Fibroblast of skin of left biceps (primary cell): ENCODE data around the gene ODF2.
"Not testable (repeated sequence)": the region's sequence is repeated elsewhere in the genome, so short reads cannot be mapped to it uniquely, and the experiment has no call there.

Experiments used
- DNase-seq, 2 experiments: peaks; one replicate each; pipeline ENCODE4 v3.0.0-alpha.2; 2013; ENCODE audit warnings: low read depth in 2 of 2

The ODF2 gene

DNA sequence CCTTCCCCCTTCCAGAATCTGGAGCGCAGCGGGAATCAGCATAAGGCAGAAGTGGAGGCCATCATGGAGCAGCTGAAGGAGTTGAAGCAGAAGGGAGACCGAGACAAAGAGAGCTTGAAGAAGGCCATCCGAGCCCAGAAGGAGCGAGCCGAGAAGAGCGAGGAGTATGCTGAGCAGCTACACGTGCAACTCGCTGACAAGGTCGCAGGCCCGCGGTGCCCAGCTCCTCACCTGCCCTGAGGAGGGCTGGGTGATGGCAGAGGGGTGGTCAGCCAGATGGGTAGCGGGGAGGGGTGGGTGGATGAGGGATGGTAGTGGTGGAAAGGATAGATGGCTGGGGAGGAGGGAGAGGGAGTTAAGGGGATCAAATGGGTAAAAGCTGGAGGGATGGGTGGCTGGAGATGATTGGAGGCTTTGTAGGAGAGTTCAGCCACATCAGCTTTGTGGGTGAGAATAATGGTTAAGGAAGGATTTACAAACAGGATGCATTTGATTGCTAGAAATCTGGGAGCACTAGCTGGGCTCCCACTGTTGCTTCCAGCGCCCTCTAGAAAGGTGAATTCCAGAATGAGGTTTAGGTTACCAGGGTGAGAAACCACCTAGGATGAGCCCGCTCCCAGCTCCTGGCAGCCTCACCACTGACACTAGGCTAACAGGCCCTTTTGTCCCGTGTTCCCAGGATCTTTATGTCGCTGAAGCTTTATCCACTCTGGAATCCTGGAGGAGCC lies 29.0 kb downstream of the ODF2 start:
- DNase-seq, result no peak

DNA sequence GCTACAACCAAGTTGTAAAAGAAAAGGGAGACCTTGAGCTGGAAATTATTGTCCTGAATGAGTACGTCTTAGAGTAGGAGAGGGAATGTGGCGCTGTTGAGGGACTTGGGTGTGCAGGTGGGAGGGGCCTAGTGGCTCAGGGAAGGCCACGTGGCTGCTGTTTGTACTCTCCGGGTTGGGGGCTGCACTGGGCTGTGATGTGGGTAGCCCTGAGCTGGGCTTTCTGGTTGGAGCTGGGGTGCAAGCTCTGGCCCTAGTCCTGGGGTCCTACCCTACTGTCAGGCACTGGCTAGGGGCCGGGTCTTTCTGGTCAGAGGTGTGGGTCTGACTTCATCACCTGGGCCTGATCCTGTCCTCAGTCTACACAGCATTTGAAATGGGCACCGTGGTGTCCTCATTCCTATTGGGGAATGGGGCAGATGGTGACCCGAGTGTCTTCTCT lies 29.6 kb downstream of the ODF2 start:
- no peak for DNase-seq

DNA sequence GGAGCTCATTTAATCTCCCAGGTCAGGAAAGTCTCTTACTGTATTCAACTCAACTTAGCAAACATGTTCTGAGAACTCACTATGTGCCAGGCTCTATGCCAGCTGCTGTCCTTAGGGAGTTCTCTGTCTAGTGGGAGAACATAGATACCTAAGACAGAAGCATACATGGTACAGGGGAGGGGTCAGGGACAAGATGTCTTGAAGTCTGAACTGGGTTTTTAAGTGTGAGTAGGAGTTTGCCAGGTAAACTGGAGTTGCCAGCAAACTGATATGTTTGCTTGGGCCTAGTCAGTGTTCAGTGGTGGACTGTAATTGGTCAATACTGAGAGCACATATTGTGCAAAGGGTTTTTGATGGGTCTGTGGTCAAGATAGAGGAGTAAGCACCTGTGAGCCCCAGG lies 30.4 kb downstream of the ODF2 start:
- no peak for DNase-seq

DNA sequence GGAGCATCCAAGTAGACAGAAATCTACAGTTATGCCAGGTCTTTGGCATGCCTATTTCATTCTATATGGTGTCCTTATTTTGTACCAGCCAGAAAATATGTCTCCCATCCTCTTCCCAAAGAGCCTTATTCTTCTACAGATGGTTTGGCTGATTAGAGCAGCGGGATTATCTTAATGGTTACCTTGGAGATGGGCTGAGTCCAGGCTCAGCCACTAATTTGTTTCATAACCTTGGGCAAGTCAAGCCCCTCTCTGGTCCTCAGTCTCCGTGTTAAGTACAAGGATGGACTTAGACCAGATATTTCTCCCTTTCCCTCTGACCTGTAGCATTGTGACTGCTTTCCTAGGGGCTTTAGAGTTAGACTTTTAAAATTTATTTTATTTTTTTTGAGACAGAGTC lies 37.6 kb downstream of the ODF2 start:
- DNase-seq, result no peak

DNA sequence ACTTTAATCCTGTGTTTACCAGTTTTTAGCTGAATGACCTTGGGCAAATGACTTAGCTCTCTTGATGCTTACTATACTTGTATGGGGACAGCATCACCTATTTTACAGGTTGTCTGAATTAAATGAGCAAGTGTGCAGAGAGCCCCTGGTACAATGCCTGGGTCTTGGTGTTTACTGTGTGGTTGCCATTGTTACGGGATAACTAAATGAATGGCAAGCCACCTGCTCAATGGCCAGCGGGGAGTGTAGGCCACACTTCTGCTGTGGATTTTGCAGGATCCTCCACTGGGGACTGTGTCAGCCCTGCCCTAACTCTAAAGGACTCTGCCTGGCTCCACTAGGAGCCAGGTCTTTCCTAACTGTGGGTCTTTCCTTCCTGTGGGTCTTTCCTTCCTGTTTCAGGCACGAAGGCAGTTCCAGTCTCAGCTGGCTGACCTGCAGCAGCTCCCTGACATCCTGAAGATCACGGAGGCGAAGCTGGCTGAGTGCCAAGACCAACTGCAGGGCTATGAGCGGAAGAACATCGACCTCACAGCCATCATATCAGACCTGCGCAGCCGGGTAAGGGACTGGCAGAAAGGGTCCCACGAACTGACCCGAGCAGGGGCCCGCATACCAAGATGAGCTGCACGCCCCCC lies 38.4 kb downstream of the ODF2 start:
- no peak for DNase-seq

DNA sequence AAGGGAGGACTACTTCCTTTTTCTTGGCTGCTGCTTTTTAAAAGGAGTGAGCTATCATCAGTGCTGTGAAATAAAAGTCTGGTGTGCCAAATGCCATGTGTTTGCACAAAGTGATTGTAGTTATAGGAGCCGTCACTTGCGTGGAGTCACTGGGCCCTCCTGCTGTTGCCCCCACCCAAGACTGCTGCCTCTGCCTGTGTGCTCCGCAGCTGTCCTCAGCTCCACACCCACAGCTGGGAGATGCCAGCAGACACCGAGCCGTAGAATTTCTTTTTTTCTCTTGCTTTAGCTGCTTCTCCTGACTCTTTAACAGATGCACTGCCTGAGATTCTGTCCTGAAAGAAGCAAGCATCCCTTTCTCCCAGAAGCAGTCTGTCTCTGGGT lies 38.9 kb downstream of the ODF2 start:
- DNase-seq, result no peak

DNA sequence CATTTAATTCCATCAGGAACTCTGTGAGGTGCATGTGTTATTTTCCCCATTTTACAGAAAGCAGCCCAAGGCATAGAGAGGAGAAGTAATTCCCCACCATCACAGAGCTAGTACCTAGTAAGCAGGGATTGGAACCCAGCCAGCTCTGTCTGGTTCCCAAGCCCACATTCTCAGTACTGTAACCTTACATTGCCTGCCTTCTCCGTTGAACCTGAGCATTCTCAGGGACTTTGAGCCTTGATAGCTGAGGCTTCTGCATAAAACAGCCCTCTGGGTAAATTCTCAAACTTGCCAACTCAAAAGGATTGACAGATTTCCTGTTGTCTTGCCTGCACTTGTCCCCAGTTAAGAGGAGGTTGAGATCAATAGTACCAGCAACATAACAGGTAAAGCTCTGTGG lies 39.5 kb downstream of the ODF2 start:
- DNase-seq, result no peak

DNA sequence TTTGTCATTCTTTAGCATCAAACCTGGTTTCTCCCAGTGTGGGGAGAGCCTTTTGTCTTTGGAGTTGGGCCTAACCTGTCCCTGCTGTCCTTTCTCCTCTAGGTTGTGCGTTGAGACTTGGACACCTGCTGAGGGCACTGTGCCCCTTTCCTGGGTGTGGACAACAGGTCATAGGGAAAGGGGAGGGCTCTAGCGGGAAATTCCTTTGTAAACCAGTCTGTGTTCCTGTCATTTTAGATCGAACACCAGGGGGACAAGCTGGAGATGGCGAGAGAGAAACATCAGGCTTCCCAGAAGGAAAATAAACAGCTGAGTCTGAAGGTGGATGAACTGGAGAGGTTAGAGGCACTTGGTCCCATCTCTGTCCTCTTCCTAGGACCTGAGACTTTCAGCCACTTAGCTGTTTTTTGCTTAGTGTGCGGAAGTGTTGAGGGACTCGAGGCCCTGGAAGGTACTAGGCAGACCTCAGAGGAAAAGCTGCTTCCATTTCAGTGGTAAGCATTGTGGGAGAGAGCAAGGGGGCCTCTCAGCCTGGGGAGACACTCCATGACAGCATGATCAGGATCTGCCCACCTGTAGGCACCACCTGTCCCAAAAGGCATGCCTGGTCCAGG lies 40.1 kb downstream of the ODF2 start:
- no peak for DNase-seq

DNA sequence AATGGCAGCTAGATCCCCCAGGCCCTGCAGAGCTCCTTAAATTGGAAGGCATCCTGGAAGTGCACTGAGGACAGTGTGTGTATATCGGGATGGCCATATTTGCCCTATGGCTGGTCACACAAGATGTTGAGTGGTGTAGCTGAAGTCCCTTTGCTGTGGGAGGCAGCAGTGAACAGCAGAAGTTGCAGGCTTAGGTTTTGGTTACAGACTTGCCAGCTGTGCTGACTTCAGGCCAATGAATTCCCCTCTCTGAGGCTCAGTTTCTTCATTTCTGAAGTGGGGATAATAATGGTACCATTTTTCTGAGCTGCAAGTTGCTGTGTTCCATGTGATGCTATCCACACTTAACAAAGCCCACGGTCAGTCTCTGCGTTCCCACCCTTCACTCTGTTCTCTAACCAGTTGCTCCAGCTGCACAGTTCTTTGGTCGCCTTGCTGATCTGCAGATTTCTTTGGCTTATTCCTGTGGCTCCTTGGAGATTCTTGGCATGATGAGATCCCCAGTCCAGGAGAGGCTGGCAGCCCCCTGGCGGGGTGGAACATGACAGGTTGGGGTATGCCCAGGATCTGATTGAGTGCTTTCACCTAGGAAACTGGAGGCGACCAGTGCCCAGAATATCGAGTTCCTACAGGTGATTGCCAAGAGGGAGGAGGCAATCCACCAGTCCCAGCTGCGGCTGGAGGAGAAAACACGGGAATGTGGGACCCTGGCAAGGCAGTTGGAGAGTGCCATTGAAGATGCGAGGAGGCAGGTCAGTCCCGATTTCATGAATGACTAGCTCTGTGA lies 42.2 kb downstream of the ODF2 start:
- no peak for DNase-seq

DNA sequence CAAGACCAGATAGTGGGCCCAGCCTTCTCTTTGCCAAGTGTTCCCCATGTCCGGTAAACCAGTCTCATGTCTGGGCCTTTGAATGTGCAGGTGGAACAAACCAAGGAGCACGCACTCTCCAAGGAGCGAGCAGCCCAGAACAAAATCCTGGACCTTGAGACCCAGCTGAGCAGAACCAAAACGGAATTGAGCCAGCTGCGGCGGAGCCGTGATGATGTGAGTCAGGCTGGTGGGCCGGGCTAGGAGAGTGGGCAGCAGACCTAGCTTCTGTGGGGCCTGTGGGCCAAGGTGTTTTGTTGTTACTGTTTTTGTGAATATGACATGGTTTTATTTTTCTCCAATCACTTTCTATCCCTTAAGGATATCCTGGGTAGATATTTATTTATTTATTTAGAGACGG lies 43.1 kb downstream of the ODF2 start:
- DNase-seq, result no peak

DNA sequence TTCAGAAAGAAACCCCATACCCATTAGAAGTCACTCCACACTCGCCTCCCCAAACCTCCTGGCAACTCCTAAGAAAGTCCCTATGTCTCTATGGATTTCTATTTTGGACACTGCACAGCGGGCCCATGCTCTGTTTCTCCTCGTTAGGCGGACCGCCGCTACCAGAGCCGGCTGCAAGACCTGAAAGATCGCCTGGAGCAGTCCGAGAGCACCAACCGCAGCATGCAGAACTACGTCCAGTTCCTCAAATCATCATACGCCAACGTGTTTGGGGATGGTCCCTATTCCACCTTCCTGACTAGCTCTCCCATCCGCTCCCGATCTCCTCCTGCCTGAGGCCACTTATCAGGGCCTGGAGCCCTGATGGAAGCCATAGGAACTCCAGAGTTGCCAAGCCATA lies 44.1 kb downstream of the ODF2 start:
- no peak for DNase-seq

DNA sequence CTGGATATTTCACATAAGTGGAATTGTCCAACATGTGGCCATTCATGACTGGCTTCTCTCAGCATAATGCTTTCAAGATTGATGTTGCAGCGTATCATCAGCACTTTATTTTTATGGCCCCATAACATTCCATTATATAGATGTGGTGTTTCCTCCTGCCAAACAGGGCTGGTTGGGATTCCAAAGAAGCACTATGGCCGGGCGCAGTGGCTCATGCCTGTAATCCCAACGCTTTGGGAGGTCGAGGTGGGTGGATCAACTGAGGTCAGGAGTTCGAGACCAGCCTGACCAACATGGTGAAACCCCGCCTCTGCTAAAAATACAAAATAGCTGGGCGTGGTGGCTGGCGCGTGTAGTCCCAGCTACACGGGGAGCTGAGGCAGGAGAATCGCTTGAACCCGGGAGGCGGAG lies 47.6 kb downstream of the ODF2 start:
- peak; percentile 59 to 62 for DNase-seq

DNA sequence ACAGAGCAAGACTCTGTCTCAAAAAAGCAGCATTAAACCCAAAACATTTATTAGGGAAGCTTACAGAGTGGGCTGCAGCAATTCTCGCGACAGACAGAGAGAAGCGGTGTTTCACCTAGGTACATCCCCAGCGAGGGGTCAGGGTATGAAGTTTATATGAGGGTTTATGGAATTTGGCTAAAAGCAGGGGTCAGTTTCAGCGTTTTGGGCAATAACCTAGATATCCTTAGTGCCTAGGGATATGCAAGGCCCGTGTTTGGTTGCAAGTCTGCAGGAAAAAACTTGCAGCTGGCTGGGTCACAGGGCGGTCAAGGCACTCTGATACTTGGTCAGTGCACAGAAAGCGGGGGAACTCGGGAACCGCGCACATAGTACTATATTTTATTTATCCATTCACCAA lies 48.1 kb downstream of the ODF2 start:
- DNase-seq, result no peak

DNA sequence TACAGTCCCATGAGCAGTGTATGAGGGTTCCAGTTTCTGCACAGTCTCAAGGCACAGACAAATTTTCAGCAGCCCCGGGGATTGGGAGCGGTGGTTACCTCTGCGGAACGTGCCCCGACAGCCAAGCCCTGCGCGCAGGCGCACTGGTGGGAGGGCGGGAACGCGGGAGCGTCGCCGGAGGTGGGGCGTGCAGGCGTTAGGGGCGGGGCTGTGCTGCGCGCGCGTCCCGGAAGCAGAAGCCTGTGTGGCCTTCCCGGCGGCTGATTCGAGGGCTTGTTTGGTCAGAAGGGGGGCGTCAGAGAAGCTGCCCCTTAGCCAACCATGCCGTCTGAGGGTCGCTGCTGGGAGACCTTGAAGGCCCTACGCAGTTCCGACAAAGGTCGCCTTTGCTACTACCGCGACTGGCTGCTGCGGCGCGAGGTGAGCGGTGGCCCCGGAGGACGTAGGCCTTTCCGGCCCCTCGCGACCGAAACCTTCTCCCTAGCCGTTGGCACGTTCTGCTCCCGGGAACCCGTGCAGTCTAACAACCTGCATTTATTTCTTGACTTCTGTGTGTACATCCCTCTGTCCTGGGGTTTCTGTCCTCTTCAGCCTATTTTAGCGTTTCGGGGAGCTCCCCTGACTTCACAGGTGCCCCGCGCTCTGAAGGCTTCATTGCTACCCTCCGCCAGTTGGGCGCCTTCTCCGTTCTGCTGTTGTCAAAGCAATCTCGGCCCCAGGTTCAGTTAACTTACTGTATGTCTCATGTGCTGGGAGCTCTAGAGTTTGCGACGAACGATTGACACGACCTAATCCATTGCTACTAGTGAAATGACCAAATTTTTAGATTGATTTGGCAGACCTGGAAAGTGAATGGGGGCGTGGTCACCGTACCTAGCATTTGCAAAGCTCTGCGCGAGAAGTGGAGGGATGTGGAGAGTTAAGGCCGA lies 48.9 kb downstream of the ODF2 start, which contains the start of gene GLE1:
TSS of gene GLE1 (plus strand) at position 235 of the 929 bp plus-strand sequence. CDS start at position 322, 87 bp downstream.
- peak; percentile 65 to 74 for DNase-seq

DNA sequence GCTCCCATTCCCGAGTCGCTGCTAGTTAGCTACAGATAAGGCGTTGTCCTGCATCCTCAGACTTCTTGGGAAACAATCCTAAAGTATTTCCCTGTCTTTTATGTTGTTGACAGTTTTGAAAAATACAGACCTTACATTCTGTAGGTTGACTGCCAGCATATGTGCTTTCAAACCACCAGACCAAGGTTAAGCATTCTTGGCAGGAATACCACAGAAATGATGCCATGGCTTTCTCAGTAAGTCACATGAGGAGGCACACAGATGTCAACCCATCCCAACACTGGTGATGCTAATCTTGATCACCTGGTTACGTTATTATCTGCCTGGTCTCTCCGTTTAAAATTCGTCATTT lies 49.6 kb downstream of the ODF2 start:
- peak in 1 of 2 experiments; percentile 3 for DNase-seq

DNA sequence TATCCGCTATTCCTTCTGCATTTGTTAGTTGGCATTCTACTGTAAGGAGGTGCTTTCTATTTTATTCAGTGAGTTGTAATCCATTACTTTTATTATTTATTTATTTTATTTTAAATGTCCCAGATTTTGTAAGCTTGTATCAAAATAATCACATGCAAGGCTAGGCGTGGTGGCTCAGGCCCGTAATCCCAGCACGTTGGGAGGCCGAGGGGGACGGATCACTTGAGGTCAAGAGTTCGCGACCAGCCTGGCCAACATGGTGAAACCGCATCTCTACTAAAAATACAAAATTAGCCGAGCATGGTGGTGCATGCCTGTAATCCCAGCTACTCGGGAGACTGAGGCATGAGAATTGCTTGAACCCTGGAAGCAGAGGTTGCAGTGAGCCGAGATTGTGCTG lies 50.1 kb downstream of the ODF2 start:
- DNase-seq, result not testable (repeated sequence)

DNA sequence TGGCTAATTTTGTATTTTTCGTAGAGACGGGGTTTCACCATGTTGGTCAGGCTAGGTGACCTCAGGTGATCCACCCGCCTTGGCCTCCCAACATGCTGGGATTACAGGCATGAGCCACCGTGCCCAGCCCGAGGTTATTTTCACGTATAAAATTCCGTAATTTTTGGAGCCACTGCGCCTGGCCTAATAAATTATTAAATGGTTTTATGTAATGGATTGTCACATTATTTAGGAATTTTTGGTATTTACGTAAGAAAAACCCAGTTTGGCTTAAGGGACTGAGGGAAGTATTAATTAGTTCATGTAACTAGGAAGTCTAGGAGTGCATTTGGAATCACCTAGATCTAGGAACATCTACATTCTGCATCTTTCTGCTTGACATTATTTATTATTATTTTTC lies 57.0 kb downstream of the ODF2 start:
- DNase-seq, result no peak

DNA sequence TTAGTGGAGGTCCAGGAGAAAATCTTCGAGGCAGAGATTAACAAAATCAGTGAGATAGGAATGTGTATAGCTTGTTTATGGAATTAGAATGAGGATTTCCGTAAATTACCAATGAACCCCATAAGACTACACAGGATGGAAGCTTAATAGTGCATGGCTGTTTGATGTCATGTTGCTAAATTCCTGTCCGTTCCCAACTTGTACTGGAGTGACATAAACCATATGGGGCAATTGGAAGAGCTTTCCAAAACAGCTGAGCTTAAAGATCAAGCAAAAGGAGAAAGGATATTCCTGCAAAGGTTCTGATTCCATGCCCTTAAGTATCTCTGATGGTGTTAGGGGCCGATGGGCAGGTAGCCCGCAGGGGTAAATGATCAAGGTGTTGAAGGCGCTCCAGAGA lies 66.2 kb downstream of the ODF2 start:
- DNase-seq, result no peak

DNA sequence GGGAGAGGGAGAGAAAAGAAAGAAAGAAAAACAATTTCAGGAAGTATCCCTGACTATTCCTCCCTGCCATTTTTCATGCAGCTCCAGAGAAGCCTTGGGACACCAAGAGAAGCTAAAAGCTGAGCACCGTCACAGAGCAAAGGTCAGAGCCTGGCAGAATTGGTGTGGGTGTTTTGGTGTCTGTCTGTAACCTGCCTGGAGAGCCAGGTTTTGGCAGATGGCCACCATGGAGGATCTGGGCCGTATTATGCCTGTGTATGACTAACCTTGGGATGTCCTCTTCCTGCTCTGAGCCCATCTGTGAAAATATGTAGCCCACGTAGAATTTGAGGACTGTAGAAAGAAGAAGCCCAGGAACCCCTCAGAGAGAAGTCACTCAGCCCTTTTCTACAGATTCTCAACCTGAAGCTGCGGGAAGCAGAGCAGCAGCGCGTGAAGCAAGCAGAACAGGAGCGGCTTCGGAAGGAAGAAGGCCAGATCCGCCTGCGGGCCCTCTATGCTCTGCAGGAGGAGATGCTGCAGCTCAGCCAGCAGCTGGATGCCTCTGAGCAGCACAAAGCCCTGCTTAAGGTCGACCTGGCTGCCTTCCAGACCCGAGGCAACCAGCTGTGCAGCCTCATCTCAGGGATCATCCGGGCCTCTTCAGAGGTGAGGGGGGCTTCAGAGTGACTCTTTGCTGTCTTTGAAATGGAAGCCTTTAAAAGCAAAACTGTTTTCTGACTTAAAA lies 67.6 kb downstream of the ODF2 start:
- no peak for DNase-seq

DNA sequence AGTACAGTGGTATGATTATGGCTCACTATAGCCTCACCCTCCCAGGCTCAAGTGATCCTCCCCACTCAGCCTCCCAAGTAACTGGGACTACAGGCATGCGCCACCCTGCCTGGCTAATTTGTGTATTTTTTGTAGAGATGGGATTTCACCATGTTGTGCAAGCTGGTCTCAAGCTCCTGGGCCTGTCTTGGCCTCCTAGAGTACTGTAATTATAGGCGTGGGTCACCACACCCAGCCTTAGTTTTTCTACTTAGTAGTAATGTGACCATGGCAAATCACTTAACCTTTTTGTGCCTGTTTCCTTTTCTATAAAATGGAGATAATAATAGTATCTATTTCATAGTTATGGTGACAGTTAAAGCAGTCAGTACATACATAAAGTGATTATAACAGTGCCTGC lies 70.9 kb downstream of the ODF2 start:
- no peak for DNase-seq
